GM18499 (cell line): Measurements from ENCODE around the gene ATL3.
A peak's percentile ranks its signal among the peaks of the same experiment; 100 is the strongest.
"Not testable (repeated sequence)": the region's sequence is repeated elsewhere in the genome, so short reads cannot be mapped to it uniquely, and the experiment has no call there.

Experiments
- ATAC-seq: cut with Tn5 transposase; IDR thresholded peaks from one replicate; pipeline ENCODE4 v1.9.1; 2021; ENCODE audit warnings: moderate number of reproducible peaks; ENCODE audit not compliant: insufficient read depth, unreplicated experiment

Gene ATL3

GRCh38 chr11:63671322-63672155 is at the start of gene ATL3:
Gene ATL3 (minus strand): TSS chr11:63671376. CDS start chr11:63671335, 41 bp downstream.
- ATAC-seq = peak; percentile 64

GRCh38 chr11:63720611-63721010 is 49.4 kb upstream of the ATL3 start:
- ATAC-seq = no peak

GRCh38 chr11:63719987-63720386 is 48.8 kb upstream of the ATL3 start:
- ATAC-seq = no peak

- no peak for ATAC-seq
These were observed 47.8 kb upstream of the ATL3 start for GRCh38 chr11:63719001-63719400.

GRCh38 chr11:63716046-63716445 is 44.9 kb upstream of the ATL3 start:
- ATAC-seq = no peak

GRCh38 chr11:63713766-63714165 is 42.6 kb upstream of the ATL3 start:
- no peak for ATAC-seq

GRCh38 chr11:63711838-63712237 is 40.7 kb upstream of the ATL3 start:
- ATAC-seq = no peak

GRCh38 chr11:63710476-63711217 is 39.5 kb upstream of the ATL3 start:
- no peak for ATAC-seq

GRCh38 chr11:63709336-63709884 is 38.2 kb upstream of the ATL3 start:
- ATAC-seq = no peak

GRCh38 chr11:63708764-63709163 is 37.6 kb upstream of the ATL3 start:
- no peak for ATAC-seq

- ATAC-seq = no peak
These were observed 34.4 kb upstream of the ATL3 start for GRCh38 chr11:63705526-63705925.

GRCh38 chr11:63699896-63700295 is 28.7 kb upstream of the ATL3 start:
- no peak for ATAC-seq

GRCh38 chr11:63698976-63699733 is 28.0 kb upstream of the ATL3 start:
- no peak for ATAC-seq

- no peak for ATAC-seq
These were observed 23.4 kb upstream of the ATL3 start for GRCh38 chr11:63694596-63694995.

- no peak for ATAC-seq
These were observed 16.7 kb upstream of the ATL3 start for GRCh38 chr11:63687845-63688244.

GRCh38 chr11:63686926-63687325 is 15.8 kb upstream of the ATL3 start:
- ATAC-seq = no peak

- not testable (repeated sequence) for ATAC-seq
These were observed 14.1 kb upstream of the ATL3 start for GRCh38 chr11:63685158-63685721.

GRCh38 chr11:63683133-63683991 is 12.2 kb upstream of the ATL3 start:
- no peak for ATAC-seq
